Measurements from ENCODE around the gene EMC10. TPM values are rescaled to one million over a fixed set of nuclear protein-coding genes. Genes with fewer than 3 reads are reported as not detected.

The EMC10 gene
- polyA plus RNA-seq, 4 donors, result 104 to 151 (median 122) TPM

- no peak for DNase-seq (ENCODE audit: low read depth in 4 of 4, low spot score in 3 of 4)
Observed at GRCh38 chr19:50476907-50477238, 566 bp downstream of the EMC10 start.

DNA sequence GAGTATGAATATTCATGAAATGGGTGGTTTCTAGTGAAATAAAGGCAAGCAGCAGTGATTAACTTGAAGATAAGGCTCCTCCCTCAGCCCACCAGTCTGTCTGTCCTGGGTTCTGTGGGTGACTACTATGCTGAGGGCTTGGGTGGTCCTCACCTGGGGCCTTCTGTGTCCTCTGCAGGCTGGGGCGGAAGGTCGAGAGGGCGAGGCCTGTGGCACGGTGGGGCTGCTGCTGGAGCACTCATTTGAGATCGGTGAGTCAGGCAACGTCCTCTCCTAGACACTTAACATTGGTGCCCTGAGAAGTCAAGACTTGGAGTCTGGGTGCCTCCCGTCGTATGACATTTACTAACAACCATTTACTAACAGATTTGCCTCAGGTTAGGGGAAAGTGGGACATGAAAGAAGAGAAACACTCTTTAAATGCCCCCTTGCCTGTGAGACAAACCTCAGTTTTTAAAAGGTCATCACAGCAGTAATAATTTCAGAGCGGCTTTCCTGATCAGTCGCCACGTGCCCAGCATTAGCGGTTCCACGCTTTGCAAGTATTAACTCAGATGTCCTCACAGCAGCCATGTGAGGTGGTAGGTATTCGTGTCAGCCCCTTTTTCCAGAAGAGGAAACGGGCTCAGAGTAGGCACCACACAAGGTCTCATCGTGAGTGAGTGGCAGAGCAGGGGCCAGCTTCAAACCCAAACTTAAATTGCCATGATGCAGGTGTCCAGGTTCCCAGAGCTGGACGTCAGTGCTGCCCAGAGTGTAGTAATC lies 1.6 kb downstream of the EMC10 start:
- DNase-seq (ENCODE audit: low read depth in 4 of 4, low spot score in 3 of 4), result no peak

- no peak for DNase-seq (ENCODE audit: low read depth in 4 of 4, low spot score in 3 of 4)
Observed at GRCh38 chr19:50478901-50479715, 2.8 kb downstream of the EMC10 start.

DNA sequence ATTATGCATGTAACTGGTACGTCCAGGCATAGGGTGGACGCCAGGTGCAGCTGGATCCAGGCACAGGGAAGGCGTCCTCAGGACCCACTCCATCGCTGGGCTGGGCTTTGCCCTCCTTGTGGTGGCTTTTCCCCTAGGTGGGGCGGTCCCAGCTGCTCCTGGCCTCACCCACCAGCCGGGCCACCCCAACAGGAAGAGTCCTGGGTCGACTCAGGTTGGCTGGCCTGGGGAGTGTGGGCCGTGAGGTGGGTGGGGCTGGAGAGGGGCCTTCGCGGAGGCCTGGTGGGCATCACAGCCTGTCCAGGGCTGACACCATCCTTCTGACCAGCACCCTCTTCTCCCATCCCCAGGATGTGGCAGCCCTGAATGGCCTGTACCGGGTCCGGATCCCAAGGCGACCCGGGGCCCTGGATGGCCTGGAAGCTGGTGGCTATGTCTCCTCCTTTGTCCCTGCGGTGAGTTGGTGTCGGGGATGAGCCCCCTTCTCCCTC lies 3.5 kb downstream of the EMC10 start:
- DNase-seq (ENCODE audit: low read depth in 4 of 4, low spot score in 3 of 4), result no peak

- no peak for DNase-seq (ENCODE audit: low read depth in 4 of 4, low spot score in 3 of 4)
Observed at GRCh38 chr19:50480281-50481111, 4.2 kb downstream of the EMC10 start.

DNA sequence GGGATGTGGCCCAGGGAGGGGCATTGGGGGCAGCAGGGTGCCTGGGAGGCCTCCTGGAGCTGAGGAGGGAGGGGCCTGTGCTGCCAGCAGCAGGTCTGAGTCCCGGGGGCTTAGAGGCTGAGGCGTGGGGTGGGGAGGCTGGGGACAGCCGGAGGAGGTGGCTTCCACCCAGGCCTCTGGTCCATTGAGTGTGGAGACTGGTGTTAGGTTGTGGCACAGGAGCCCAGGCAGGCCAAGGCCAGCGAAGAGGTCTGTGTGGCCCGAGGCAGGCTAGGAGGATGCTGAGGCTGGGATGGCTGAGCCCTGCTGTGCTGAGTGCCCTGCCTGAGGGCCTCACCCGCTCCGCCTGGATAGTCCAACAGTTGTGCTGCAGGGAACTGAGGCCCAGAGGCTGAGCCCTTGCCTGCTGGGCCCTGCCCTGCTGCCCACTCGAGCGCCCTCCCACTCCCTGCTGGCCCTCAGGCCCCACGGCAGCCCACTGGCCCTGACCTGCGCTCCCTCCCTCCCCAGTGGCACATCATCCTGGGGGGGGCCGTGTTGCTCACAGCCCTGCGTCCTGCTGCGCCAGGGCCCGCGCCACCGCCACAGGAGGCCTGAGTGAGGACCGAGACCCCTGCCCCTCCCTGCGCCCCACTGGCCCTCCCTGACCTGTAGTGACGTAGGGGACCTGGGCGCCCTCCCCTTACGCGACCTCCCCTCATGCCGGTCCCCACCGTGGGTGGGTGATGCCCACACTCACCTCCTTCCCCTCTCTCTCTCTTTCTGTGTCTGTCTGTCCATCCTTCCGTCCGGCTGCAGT lies 5.2 kb downstream of the EMC10 start:
- DNase-seq (ENCODE audit: low read depth in 4 of 4, low spot score in 3 of 4), result no peak

DNA sequence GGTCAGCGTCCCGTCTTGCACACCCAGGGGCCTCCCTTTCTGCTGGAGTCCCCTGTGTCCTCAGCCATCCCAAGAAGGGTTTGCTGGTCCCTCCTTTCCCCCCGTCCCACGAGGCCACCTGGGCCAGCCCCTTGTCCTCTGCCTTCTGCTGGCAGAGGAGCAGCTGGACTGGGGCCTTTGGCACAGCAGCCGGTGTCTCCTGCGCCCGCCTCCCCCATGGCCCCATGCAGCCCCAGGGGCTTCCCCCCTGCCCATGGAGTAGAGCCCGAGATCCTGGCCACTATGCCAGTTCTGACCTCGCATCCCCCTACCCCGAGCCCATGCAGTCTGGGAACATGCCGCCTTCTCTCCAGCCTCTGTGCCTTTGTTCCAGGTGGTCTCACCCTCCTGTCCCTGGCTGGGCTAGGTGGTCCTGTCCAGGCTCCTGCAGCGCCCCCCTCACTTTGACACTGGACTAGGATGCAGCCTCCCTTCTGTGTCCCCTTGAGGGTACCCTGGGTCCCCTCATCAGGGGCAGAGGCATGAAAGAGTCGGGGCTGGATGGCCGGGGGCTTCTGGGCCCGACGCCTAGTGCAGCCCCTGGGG lies 6.1 kb downstream of the EMC10 start:
- DNase-seq (ENCODE audit: low read depth in 4 of 4, low spot score in 3 of 4), result no peak

DNA sequence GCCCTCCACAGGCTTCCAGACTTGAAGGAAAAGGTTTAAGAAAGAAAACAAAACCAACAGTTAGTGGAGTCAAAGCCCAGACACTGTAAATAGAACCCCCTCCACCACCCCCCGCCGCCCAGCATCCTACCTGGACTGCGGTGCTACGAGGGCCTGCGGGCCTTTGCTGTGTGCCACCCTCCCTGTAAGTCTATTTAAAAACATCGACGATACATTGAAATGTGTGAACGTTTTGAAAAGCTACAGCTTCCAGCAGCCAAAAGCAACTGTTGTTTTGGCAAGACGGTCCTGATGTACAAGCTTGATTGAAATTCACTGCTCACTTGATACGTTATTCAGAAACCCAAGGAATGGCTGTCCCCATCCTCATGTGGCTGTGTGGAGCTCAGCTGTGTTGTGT lies 6.6 kb downstream of the EMC10 start:
- DNase-seq (ENCODE audit: low read depth in 4 of 4, low spot score in 3 of 4), result no peak

DNA sequence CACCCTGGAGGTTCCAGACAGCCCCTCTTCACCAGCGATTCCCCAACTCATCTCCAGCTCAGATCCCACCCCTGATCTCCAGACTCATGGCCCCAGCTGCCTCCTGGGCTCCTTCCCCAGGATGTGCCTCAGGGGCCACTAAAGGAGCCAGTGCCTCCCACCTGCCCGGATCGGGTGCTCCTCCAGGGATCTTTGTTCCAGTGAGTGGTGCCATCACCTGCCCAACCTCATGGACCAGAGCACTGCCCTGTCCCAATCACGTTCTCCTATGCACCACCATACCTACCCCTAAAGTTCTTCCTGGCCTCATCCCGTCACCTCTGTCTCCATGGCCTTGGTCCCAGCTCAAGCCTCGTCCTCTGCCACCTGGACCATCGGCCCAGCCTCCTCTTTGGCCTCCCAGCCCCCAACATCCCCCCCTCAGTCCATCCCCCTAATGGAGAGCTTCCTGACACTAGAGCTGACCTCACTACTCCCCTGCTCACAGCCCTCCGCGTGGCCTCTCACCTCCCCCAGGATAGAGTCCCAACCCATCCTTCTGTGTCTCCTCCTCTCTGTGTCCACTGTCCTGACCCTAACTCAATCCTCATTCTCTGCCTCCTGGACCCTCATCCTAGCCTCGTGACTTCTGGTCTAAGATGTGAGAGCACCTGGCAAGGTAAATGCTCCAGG lies 9.1 kb downstream of the EMC10 start:
- DNase-seq (ENCODE audit: low read depth in 4 of 4, low spot score in 3 of 4), result no peak

GRCh38 chr19:50486823-50487515 lies 10.7 kb downstream of the EMC10 start:
- DNase-seq (ENCODE audit: low read depth in 4 of 4, low spot score in 3 of 4), result no peak

DNA sequence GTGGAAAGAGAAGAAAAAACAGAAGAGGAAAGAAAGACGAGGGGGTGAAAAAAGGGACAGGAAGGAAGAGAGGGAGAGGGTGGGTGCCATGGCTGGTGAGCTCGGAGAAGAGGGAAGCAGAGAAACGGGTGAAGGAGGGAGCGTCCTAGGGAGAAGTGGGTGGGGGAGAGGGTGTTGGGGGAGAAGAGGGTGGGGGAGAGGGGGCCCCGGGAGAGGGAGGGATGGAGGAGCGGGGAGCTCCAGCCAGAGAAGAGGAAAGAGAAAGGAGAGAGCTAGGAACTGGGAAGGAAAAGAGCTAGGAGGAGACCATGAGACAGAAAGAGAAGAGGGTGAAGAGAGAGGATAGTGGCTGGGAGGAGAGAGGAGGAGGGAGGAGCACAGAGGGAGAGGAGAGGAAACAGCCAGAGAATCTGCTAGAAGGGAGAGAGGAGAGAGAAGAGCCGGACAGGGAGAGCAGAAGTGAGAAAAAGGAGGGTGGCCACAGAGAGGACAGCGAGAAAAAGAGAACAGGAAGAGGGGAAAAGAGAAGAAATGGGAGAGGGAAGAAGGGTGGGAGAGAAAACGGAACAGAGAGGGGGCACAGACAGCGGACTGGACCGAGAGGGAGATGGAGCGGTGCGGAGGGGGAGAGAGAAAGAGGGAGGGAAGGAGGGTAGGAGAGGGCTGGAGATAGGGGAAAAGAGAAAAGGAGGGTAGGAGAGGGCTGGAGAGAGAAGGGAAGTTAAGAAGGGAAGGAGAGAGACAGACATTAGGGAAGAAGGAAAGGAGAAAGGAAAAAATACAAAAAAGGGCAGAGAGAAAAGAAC lies 12.3 kb downstream of the EMC10 start:
- DNase-seq (ENCODE audit: low read depth in 4 of 4, low spot score in 3 of 4), result no peak

DNA sequence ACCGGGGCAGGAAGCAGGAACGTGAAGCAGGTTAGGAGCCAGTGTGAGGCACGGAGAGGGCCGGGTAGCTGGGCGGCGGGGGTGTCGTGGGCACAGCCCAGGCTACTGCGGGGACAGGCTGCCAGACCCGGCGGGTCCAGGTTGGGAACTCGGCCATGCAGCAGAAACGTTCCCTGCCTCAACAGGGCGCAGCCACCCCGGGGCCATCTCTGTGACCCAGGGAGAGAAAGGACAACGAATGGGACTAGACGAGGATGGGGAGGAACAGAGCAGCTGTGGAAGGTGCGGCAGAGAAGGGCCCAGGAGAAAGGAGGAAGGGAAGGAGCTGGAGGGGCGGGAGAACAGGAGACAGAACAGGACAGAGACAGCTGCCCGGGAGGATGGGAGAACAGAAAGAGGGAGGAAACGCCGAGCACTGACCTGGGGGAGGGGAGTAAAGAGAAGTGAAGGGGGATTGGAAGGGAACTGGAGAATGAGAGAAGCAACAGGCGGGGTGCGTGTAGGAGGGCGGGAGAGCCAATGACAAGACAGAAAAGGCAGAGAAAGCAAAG lies 13.2 kb downstream of the EMC10 start:
- no peak for DNase-seq (ENCODE audit: low read depth in 4 of 4, low spot score in 3 of 4)

- no peak for DNase-seq (ENCODE audit: low read depth in 4 of 4, low spot score in 3 of 4)
Observed at GRCh38 chr19:50490411-50490811, 14.1 kb downstream of the EMC10 start.

- no peak for DNase-seq (ENCODE audit: low read depth in 4 of 4, low spot score in 3 of 4)
Observed at GRCh38 chr19:50490991-50491472, 14.7 kb downstream of the EMC10 start.

DNA sequence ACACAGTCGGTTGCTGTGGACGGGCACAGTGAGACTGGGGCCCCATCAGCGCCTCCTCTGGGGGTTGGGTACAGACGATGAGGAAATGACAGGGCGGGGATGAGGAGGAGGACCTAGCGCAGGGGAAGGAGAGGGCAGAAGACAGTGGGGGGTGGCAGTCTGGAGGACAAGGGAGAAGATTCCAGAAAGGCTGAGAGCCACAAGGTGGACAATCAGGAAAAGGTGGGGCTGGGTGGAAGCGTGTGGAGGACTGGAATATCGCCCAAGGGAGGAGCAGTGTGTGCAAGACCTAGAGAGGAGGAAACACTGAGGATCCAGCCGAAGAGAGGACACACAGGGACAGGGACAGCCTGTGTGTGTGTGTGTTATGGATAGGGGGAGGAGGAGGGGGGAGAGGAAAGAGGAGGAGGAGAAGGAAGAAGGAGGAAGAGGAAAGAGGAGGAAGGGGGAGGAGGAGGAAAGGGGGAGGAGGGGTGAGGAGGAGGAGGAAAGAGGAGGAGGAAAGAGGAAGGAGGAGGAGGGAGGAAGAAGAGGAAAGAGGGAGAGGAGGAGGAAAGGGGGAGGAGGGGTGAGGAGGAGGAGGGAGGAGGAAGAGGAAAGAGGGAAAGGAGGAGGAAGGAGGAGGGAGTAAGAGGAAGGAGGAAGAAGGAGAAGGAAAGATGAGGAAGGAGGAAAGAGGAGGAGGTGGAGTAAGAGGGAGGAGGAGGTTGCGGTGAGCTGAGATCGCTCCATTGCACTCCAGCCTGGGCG lies 16.2 kb downstream of the EMC10 start:
- DNase-seq (ENCODE audit: low read depth in 4 of 4, low spot score in 3 of 4), result no peak

DNA sequence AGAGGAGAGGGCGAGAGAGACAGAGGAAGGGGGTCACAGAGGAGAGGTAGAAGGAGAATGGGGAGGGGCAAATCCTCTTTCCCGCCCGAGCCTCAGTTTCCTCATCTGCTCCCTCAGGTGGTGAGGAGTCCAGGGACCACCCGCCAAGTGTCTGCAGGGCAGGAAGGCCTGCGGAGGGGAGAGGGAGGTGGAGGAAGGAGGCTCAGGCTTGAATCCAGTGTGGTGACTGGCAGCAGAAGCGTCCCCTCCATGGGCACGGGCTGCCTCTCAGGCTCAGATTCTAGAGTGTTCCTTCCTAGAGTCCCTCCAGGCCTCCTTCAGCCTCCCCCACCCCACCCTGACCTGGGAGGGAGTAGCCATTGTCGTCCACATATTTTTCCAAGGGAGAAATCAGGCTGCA lies 16.9 kb downstream of the EMC10 start:
- DNase-seq (ENCODE audit: low read depth in 4 of 4, low spot score in 3 of 4), result no peak
